Adrenal gland (tissue), 5 donors: ENCODE data around the gene LHX4.

ENCODE experiments used
- CTCF ChIP-seq, 6 experiments: fragments of 450-650 bp in 4 of 6; fragments of 200-600 bp in 2 of 6; sonication (generic) in 1 of 6; IDR thresholded peaks; 1 replicate in 5 of 6; 2 replicates in 1 of 6; pipeline versions ENCODE4 v1.5.1 to v1.8.0; 2016 to 2021; ENCODE audit warnings: antibody characterized with exemption in 6 of 6, mild to moderate bottlenecking in 2 of 6, moderate library complexity in 1 of 6
- POLR2A ChIP-seq, 2 donors: fragments of 450-650 bp; IDR thresholded peaks; one replicate each; pipeline ENCODE4 v1.6.1; 2017; ENCODE audit warnings: antibody characterized with exemption in 2 of 2, mild to moderate bottlenecking in 2 of 2, moderate library complexity in 1 of 2
- donor health status: DM: no; HTN: no; CAD: no.

GRCh38 chr1:180248176-180248575 is 18.1 kb downstream of the LHX4 start:
- TF ChIP-seq POLR2A (IDR thresholded peaks at IDR 0.05) (no peak), CTCF (IDR thresholded peaks at IDR 0.05) (no peak)
